ENCODE measurements around the gene PCCA. TPM values are rescaled to one million over a fixed set of nuclear protein-coding genes. Genes with fewer than 3 reads are reported as not detected.
"Not testable (repeated sequence)": the region's sequence is repeated elsewhere in the genome, so short reads cannot be mapped to it uniquely, and the experiment has no call there.

The PCCA gene
- total RNA-seq, 4 donors from 2014 or later = 34.6 to 58.4 (median 40.1) TPM

GRCh38 chr13:100139817-100140216 lies 50.9 kb downstream of the PCCA start:
- WGBS, 2 donors (ENCODE audit: low coverage in 1 of 2) = 80 to 100% methylated on average over 1 of the region's 1 CpG
- ATAC-seq = no peak
- no peaks in the 10 kb centered on the region for H3K4me1 ChIP-seq
- no peaks in the 10 kb centered on the region for H3K27me3 ChIP-seq
- no peak overlapping the region for H3K4me3 ChIP-seq
- no peak overlapping the region for H3K27ac ChIP-seq
- H3K36me3 ChIP-seq = peaks cover 0 to 2% of the 10 kb centered on the region in 2 donors
- no peaks in the 10 kb centered on the region for H3K9me3 ChIP-seq
- TF ChIP-seq, protein P1, sequence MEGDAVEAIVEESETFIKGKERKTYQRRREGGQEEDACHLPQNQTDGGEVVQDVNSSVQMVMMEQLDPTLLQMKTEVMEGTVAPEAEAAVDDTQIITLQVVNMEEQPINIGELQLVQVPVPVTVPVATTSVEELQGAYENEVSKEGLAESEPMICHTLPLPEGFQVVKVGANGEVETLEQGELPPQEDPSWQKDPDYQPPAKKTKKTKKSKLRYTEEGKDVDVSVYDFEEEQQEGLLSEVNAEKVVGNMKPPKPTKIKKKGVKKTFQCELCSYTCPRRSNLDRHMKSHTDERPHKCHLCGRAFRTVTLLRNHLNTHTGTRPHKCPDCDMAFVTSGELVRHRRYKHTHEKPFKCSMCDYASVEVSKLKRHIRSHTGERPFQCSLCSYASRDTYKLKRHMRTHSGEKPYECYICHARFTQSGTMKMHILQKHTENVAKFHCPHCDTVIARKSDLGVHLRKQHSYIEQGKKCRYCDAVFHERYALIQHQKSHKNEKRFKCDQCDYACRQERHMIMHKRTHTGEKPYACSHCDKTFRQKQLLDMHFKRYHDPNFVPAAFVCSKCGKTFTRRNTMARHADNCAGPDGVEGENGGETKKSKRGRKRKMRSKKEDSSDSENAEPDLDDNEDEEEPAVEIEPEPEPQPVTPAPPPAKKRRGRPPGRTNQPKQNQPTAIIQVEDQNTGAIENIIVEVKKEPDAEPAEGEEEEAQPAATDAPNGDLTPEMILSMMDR (IDR thresholded peaks at IDR 0.05) = no peak
- TF ChIP-seq POLR2A (IDR thresholded peaks at IDR 0.05) (no peak), POLR2AphosphoS5 (IDR thresholded peaks at IDR 0.05) (no peak), EP300 (IDR thresholded peaks at IDR 0.05) (no peak)

GRCh38 chr13:100140441-100140840 lies 51.5 kb downstream of the PCCA start:
- H3K27ac ChIP-seq = no peak overlapping the region
- no peak overlapping the region for H3K4me3 ChIP-seq
- WGBS, 2 donors (ENCODE audit: low coverage in 1 of 2) = 83 to 100% methylated on average over 1 of the region's 2 CpGs

DNA sequence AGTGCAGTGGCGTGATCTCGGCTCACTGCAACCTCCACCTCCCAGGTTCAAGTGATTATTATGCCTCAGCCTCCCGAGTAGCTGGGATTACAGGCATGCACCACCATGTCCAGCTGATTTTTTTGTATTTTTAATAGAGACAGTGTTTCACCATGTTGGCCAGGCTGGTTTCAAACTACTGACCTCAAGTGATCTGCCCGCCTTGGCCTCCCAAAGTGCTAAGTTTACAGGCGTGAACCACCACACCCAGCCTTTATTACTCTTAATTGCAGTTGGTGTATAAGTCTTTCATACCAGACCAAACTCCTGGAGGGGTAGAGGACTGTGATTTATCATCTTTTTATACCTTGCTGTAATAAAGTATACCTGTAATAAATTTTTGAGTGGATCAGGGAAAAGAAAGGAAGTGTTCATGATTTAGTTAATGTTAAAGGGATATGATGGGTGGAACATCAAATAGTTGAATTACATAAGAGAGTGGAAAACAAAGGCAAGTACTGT lies 52.6 kb downstream of the PCCA start:
- H3K36me3 ChIP-seq, H3K27ac ChIP-seq, H3K4me1 ChIP-seq, ATAC-seq, H3K4me3 ChIP-seq, H3K9me3 ChIP-seq, H3K27me3 ChIP-seq: not testable (repeated sequence)
- WGBS, 2 donors (ENCODE audit: low coverage in 1 of 2) = 100% methylated on average over 3 of the region's 5 CpGs

More at GRCh38 chr13:100140441-100140840, 51.5 kb downstream of the PCCA start:
- Histone ChIP-seq H3K9me3 (no peaks in the 10 kb centered on the region), H3K4me1 (no peaks in the 10 kb centered on the region), H3K36me3 (peaks cover 0 to 5% of the 10 kb centered on the region in 2 donors), H3K27me3 (no peaks in the 10 kb centered on the region)
- no peak for ATAC-seq
- TF ChIP-seq POLR2A (IDR thresholded peaks at IDR 0.05) = no peak
- TF ChIP-seq POLR2AphosphoS5 (IDR thresholded peaks at IDR 0.05) = no peak
- TF ChIP-seq EP300 (IDR thresholded peaks at IDR 0.05) = no peak
- TF ChIP-seq, protein P1 (IDR thresholded peaks at IDR 0.05) = no peak

DNA sequence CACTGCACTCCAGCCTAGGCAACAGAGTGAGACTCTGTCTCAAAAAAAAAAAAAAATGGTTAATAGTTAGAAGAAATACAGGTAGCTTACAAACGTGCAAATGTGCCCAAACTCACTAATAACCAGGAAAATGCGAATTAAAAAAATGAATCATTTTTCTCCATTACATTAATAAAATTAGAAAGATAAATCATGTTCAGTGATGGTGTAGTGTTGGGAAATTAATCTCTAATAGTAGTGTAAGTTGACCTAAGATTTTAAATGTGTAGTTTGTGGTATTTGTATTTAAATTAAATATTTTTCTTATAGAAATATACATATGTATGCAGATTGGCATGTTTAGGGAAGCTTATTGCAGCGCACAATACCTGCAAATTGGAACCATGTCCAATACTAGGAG lies 57.6 kb downstream of the PCCA start:
- no peak for ATAC-seq
- no peaks in the 10 kb centered on the region for H3K27me3 ChIP-seq
- H3K9me3 ChIP-seq = peaks cover 0 to 7% (median 0%) of the 10 kb centered on the region in 3 donors
- H3K4me1 ChIP-seq = no peaks in the 10 kb centered on the region
- H3K36me3 ChIP-seq = peaks cover 0 to 24% of the 10 kb centered on the region in 2 donors
- H3K4me3 ChIP-seq = no peak overlapping the region
- H3K27ac ChIP-seq = no peak overlapping the region
- no peak for TF ChIP-seq POLR2A (IDR thresholded peaks at IDR 0.05)
- TF ChIP-seq POLR2AphosphoS5 (IDR thresholded peaks at IDR 0.05) = no peak
- no peak for TF ChIP-seq EP300 (IDR thresholded peaks at IDR 0.05)
- TF ChIP-seq, protein P1 (IDR thresholded peaks at IDR 0.05) = no peak
- 90 to 94% methylated on average over 3 of the region's 3 CpGs for WGBS, 2 donors (ENCODE audit: low coverage in 1 of 2)

DNA sequence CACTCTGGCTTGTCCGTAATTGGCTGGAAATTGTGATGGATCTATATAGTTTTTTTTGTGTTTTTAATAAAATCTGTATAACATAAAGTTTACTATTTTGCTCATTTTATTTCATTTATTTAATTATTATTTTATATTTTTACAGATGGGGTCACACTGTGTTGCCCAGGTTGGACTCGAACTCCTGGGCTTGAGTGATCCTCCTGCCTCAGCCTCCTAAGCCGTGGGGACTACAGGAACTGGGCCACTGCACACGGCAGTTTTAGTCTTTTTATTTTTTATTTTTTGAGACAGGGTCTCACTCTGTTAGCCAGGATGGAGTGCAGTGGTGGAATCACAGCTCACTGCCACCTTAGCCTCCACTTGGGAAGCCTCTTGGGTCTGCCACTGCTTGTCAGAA lies 58.9 kb downstream of the PCCA start:
- peaks cover 0 to 7% (median 0%) of the 10 kb centered on the region in 3 donors for H3K9me3 ChIP-seq
- no peak for ATAC-seq
- no peaks in the 10 kb centered on the region for H3K4me1 ChIP-seq
- H3K36me3 ChIP-seq = peaks cover 0 to 24% of the 10 kb centered on the region in 2 donors
- WGBS, 2 donors (ENCODE audit: low coverage in 1 of 2) = 85 to 100% methylated on average over 2 to 4 of the region's 4 CpGs
- no peak overlapping the region for H3K27ac ChIP-seq
- no peaks in the 10 kb centered on the region for H3K27me3 ChIP-seq
- no peak overlapping the region for H3K4me3 ChIP-seq
- TF ChIP-seq POLR2A (IDR thresholded peaks at IDR 0.05) = no peak
- TF ChIP-seq, protein P1 (IDR thresholded peaks at IDR 0.05) = no peak
- no peak for TF ChIP-seq POLR2AphosphoS5 (IDR thresholded peaks at IDR 0.05)
- TF ChIP-seq EP300 (IDR thresholded peaks at IDR 0.05) = no peak
